HFF-Myc (cell line): Measurements from ENCODE around the gene RPL22.

Source experiments
- DNase-seq: peaks from one replicate; pipeline ENCODE4 v3.0.0-alpha.2; 2011; ENCODE audit warnings: low read depth; ENCODE audit errors: extremely low read depth
- H3K4me3 ChIP-seq: replicated peaks from 2 replicates; pipeline ENCODE4 v1.5.1; 2011; ENCODE audit warnings: low read depth, mild to moderate bottlenecking, control low read depth, low read length
- TF ChIP-seq, protein P1 (sequence below): IDR thresholded peaks from 2 replicates; pipeline ENCODE4 v1.5.1; 2012; ENCODE audit warnings: mild to moderate bottlenecking, low read depth, low read length, control low read depth; ENCODE audit errors: missing control alignments

The RPL22 gene

DNA sequence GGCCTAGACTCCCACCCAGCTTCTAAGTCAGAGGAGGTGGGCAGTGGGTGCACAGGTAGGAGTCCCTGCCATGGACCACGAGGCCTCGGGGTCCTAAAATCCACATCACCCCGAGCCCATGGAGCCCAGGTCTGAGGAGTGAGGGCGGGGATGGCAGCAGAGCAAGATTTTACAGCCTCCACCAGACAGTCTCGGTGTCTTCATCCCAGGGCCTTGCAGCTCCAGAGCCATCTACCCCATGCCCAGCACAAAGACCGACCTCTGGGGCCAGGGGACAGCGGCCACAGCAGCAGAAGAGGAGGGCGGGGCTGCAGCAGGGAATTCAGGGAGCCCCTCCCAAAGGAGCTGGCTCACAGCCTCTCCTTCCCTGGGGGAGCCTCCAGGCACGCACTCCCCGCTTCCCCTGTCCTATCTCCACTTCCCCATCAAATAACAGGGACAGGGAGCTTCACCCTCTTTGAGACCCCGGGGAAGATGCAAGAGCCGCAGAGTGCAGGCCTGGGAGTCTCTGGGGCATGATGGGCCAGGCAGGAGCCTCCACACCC is 33.9 kb downstream of the RPL22 start:
- TF ChIP-seq, protein P1, sequence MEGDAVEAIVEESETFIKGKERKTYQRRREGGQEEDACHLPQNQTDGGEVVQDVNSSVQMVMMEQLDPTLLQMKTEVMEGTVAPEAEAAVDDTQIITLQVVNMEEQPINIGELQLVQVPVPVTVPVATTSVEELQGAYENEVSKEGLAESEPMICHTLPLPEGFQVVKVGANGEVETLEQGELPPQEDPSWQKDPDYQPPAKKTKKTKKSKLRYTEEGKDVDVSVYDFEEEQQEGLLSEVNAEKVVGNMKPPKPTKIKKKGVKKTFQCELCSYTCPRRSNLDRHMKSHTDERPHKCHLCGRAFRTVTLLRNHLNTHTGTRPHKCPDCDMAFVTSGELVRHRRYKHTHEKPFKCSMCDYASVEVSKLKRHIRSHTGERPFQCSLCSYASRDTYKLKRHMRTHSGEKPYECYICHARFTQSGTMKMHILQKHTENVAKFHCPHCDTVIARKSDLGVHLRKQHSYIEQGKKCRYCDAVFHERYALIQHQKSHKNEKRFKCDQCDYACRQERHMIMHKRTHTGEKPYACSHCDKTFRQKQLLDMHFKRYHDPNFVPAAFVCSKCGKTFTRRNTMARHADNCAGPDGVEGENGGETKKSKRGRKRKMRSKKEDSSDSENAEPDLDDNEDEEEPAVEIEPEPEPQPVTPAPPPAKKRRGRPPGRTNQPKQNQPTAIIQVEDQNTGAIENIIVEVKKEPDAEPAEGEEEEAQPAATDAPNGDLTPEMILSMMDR: no peak
- DNase-seq: no peak
- H3K4me3 ChIP-seq: no peak overlapping the region

DNA sequence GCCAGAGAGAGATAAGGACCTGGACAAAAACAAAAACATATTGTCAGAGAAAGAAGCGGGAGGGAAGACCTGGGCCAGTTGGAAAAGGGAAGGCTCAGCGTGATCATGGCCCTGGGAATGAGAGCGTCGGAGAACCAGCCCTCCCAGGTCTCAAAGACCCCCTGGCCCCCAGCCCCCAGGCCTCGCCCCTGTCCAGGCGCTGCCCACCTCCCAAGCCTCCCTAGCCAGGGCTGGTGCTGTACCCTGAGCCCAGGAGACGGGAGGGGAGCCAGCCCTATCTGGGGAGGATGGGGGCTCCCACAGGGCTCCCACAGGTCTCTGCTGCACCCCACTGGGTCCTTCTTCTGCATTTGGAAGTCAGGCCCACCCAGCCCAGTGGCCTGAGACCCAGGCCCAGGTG is 34.4 kb downstream of the RPL22 start:
- TF ChIP-seq, protein P1: no peak
- H3K4me3 ChIP-seq: no peak overlapping the region
- DNase-seq: no peak

DNA sequence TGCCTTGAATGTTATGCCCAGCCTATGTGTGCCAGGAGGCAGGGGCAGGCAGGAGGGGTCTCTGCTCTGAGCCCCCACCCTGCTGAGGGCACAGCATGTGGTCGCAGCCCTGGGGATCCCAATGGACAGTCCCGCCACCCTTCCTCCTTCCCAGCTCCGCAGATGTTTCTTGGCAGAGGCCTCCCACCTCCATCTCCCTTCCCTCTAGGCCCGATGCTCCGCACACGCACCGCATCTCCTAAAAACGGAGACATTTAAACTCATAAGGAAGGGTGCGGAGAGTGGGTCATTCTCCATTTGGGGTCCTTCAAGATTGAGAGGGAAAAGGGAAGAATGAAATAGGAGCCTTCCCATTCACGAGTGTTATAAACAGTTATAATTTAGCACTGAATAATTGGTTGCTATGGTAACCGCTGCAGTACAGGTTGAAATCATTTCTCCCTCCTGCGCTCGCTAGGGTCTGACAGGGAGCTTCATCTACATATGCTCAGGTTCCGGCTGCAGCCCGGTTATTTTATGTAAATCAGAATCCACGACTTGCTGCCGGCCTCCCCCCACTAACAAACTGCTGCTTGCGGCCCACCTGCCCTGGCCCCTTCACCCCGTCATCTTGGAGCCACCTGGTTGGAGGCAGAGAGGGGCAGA is 35.3 kb downstream of the RPL22 start:
- H3K4me3 ChIP-seq: no peak overlapping the region
- TF ChIP-seq, protein P1: no peak
- no peak for DNase-seq

DNA sequence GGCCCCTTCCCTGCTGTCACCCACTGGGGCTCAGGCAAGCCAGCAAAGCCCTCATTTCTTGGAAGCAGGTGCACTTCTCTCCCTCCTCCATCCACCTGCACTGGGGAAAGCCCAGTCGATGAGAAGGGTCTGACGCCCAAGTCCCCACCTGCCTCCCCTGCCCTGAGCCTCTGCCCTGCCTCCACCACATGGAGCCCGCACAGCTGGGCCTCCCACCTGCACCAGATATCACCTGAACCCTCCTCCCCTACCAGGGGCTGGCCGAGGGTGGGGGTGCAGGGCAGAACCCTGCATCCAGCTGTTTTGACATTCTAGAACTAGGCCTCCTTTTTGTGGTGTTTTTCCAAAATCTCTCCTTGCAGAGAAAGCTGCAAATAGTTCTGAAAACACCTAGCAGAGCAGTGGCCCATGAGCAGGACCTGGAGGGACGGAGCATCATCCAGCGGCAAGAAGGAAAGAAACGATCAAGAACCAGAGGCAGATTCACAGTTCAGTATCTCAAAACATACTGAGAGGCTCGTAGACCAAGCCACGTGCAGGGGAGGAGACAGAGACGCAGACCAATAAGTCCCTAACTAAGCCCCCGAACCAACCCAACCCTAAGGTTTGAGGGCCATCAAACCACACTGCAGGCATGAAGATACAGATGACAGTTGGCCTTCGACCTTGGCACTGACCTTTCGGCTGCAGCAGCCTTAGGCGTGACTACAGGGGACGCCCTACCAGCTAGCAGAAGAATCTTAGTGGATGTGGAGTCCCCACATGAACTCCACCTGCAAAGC is 36.0 kb downstream of the RPL22 start:
- DNase-seq: no peak
- TF ChIP-seq, protein P1: no peak
- H3K4me3 ChIP-seq: no peak overlapping the region

DNA sequence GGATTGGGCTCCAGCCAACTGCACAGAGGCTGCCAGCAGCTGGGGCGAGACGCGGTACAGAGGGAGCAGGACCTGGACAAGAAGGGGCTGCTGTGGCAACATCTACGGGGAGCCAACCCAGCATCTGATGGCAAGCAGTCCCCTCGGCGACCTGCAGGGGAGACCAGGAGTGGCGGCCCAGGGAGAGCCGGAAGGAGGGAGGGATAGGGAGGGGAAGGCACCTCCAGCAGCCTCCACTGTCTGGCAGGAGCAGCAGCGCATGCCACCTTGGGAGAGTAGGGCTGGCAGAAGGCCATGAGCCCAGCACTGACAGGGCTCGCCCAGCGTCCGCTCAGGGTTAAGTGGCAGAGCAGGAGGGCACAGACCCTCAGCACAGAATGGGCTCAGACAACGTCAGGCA is 36.6 kb downstream of the RPL22 start:
- no peak overlapping the region for H3K4me3 ChIP-seq
- TF ChIP-seq, protein P1: no peak
- DNase-seq: no peak

DNA sequence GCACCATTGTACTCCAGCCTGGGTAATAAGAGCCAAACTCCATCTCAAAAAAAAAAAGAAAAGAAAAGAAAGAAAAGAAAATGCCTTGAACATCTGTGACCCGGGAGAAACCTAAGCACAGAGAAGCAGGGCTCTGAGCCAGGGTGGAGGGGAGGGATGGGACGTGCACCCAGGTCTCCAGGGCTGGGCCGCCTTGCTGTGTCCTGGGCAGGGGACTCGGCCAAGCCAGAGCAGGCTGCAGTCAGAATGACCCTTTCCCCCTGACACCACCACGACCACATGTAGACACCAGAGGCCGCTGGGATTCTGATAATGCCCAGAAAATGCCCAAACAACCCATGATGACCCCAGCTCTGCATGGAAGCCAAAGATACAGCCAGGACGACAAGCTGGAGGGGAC is 37.1 kb downstream of the RPL22 start:
- H3K4me3 ChIP-seq: no peak overlapping the region
- TF ChIP-seq, protein P1: no peak
- DNase-seq: no peak
